NB4 (cell line): Measurements from ENCODE around the gene TRAM2.

Experiments
- DNase-seq: peaks from one replicate; pipeline ENCODE4 v3.0.0; 2010; ENCODE audit warnings: low read depth
- H3K4me3 ChIP-seq: one replicate; pipeline ENCODE4 v1.5.1; 2011; ENCODE audit warnings: mild to moderate bottlenecking, low read depth, low read length, moderate library complexity
- CTCF ChIP-seq: IDR thresholded peaks from one replicate; pipeline ENCODE4 v1.5.1; 2012; ENCODE audit warnings: low read depth, low read length
- MYC ChIP-seq: IDR thresholded peaks from 2 replicates; pipeline ENCODE4 v1.6.1; 2011; ENCODE audit warnings: low read depth, low read length
- POLR2A ChIP-seq: IDR thresholded peaks from 2 replicates; pipeline ENCODE4 v1.6.1; 2011; ENCODE audit warnings: mild to moderate bottlenecking; ENCODE audit not compliant: insufficient read length; ENCODE audit errors: extremely low read depth
- TF ChIP-seq, protein P1 (sequence below): IDR thresholded peaks from 2 replicates; pipeline ENCODE4 v1.6.1; 2011; ENCODE audit warnings: low read depth, low read length

The TRAM2 gene

GRCh38 chr6:52538252-52538900 is 38.5 kb downstream of the TRAM2 start:
- TF ChIP-seq MYC (no peak), CTCF (no peak), POLR2A (no peak)
- TF ChIP-seq, protein P1, sequence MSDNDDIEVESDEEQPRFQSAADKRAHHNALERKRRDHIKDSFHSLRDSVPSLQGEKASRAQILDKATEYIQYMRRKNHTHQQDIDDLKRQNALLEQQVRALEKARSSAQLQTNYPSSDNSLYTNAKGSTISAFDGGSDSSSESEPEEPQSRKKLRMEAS: no peak
- H3K4me3 ChIP-seq: no peak overlapping the region
- no peak for DNase-seq

DNA sequence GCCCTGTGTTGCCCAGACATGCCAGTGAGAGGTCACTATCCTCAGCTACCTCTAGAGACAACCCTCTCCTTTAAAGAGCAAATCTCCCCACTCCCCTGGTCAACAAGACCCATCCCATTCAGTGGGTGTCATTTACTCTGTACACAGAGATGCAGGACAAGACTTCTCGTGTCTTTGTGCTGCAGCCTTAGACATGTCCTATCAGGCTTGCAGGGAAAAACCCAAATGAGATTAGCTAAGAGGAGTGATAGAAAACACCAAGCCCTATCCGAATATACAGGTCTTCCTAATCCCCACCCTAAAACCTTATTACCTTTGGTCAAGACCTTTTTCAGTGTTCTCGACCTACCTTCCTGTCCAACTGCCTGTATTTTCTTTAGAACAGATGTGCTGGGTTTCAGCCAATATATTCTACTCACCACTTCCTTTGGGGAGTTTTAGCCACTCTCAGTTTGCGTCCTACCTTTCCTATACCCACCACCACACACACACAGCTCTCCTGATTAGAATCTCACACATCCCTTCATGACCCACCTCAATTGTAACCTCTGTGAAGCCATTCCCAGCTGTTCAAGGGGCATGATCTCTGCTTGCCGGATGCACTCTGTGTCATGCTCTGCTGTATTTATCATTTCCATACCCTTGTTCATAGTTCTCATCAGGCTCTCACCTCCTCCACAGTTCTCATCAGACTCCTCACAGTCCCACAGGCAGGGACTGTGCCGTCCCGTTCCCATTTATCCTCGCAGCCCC is 39.7 kb downstream of the TRAM2 start:
- TF ChIP-seq MYC (no peak), POLR2A (no peak), CTCF (no peak)
- TF ChIP-seq, protein P1: no peak
- DNase-seq: no peak
- H3K4me3 ChIP-seq: no peak overlapping the region

DNA sequence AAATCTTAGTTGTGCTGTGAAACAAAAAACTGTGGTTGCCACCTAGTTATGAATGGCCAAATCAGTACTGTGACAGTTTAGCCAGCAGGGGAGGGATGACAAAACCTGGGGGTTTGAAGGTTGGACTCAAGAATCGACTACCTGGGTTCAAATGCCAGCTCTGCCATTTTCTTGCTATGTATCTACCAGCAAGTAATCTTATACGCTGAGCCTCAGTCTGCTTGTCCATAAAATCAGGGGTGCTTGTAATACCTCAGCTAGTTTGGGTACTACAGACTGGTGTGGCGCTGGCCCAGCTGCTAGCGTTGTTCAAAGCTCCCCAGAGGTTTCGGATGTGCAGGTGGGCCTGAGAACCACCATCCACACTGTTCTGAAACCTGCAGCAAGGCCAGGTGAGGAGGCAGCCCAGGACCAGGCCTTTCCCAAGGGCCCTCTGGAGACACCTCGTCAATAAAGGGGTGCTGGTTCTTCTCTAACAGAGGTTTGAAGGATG is 40.4 kb downstream of the TRAM2 start:
- H3K4me3 ChIP-seq: no peak overlapping the region
- no peak for DNase-seq
- TF ChIP-seq, protein P1: no peak
- TF ChIP-seq POLR2A (no peak), MYC (no peak), CTCF (no peak)

DNA sequence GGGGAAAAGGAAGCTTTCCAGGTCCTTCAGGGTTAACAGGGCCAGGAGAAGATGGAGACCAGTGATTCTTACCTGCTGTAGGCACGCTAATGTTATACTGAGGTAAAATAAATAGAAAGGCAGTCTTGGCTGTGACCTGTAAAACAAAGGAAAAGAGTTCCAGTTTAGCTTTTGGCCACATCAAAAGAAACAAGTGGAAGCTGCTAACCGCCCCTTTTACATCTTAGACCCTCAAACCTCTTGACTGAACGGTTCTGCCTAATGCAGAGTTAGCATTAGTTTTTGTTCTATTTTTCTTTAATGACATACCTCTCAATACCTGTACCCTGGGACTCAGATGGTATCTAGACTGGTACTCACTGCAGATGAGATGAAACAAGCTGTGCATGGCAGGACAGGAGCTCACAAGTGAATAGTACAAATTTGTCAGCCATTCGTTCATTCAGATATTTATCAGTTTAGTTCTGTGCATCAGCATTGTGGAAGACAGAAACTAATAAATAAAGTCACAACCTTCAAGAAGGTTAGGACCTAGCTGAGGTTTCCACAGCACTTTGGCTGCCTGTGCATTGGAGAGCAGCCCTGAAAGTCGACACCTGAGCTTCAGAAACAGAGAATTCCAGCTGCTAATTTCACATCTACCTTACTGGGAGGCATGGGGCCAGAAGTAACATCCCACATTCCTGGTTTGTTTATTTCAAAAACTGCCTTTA is 41.0 kb downstream of the TRAM2 start:
- no peak for DNase-seq
- H3K4me3 ChIP-seq: no peak overlapping the region
- TF ChIP-seq MYC (no peak), POLR2A (no peak), CTCF (no peak)
- TF ChIP-seq, protein P1: no peak

DNA sequence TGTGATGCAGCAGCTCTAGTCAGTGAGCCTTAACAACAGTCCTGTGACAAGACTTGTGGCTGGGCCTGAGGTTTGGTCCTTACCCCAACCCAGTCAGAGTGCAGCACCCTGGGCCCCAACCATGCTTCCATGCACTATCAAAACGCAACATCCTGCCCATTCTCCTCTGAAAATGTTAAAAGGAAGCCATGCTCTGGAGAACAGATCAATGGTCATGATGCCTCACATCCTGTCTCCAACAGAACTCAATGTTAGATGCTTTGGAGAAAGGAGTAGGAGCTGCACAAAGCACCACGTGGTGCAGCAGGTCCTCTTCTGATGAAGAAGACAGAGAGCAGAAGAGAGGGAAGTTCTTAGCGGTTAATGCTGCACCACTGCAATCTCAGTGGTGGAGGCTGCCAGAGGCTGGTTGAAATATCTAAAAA is 41.9 kb downstream of the TRAM2 start:
- no peak for DNase-seq
- H3K4me3 ChIP-seq: no peak overlapping the region
- TF ChIP-seq POLR2A (no peak), MYC (no peak), CTCF (no peak)
- TF ChIP-seq, protein P1: no peak
